Activated T-helper 17 cell treated with anti-CD3 and anti-CD28 coated beads, Interleukin-2, amount 50 U/mL, for 72 hours (primary cell): ENCODE measurements around the gene MELTF. TPM values are rescaled to one million over a fixed set of nuclear protein-coding genes. Genes with fewer than 3 reads are reported as not detected.
"Not testable (repeated sequence)": the region's sequence is repeated elsewhere in the genome, so short reads cannot be mapped to it uniquely, and the experiment has no call there.

ENCODE experiments used
- ATAC-seq: fragments of 150-1000 bp; cut with Tn5 transposase; replicated peaks from 2 replicates; pipeline ENCODE4 v1.10.0; 2021; ENCODE audit warnings: mild to moderate bottlenecking, moderate library complexity
- H3K27ac Mint-ChIP-seq: one replicate; pipeline ENCODE4 v1.8.0; 2022; ENCODE audit warnings: mixed read lengths
- H3K27me3 Mint-ChIP-seq: one replicate; pipeline ENCODE4 v1.8.0; 2022; ENCODE audit warnings: mixed read lengths
- H3K36me3 Mint-ChIP-seq: one replicate; pipeline ENCODE4 v1.8.0; 2022; ENCODE audit warnings: low read depth, mild to moderate bottlenecking, mixed read lengths
- H3K4me1 Mint-ChIP-seq: one replicate; pipeline ENCODE4 v1.8.0; 2022; ENCODE audit warnings: mixed read lengths
- H3K4me3 Mint-ChIP-seq: one replicate; pipeline ENCODE4 v1.8.0; 2022; ENCODE audit warnings: mild to moderate bottlenecking, mixed read lengths
- H3K9me3 Mint-ChIP-seq: one replicate; pipeline ENCODE4 v1.8.0; 2022; ENCODE audit warnings: mixed read lengths
- total RNA-seq, 2 donors: library from RNA; stranded (reverse); gene quantifications; one replicate each; pipeline ENCODE4 v1.2.3, GENCODE V29; 2022

Gene MELTF
- total RNA-seq = 1 to 10 TPM; 6.0 to 9.7 TPM

DNA sequence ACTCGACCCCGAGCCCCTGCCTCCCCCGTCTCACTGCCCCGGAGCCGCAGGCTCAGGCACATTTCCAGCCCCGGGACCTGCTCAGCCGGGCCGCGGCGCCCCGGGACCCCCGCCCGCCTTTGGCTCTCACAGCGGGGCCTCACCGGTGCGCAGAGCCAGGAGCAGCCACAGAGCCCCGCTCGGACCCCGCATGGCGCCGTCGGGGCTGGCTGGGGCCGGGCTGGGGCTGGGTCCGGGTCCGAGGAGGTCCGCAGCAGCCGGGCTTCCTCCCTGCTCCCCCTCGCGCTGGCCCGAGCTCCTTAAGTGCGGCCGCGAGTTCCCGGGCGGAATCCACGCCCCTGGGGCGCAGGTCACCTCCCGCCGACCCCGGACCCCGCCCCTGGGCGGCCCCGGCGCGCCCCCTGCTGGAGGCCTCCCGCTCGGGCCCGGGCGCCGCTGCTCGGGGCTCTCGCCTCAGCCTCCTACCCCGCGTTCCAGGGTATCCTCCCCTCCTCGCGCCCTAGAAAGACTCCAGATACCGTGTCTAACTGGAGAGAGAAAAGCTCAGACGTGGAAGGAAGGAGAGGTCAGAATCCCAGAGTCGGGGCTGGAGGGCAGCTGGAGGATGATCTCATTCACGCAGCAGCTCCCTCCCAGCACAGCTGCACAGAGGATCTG, at the start of gene MELTF:
TSS of gene MELTF (minus strand) at position 307 of the 657 bp plus-strand sequence. CDS start at position 192, 115 bp downstream.
- no peaks in the 10 kb centered on the region for H3K27me3 Mint-ChIP-seq
- H3K36me3 Mint-ChIP-seq = no peaks in the 10 kb centered on the region
- no peak within 1 kb of the TSS for H3K27ac Mint-ChIP-seq
- peak; percentile 84 for ATAC-seq
- H3K9me3 Mint-ChIP-seq = no peaks in the 10 kb centered on the region
- H3K4me3 Mint-ChIP-seq = peak within 1 kb of the TSS; percentile 71
- H3K4me1 Mint-ChIP-seq = peaks cover under 1% of the 10 kb centered on the region

DNA sequence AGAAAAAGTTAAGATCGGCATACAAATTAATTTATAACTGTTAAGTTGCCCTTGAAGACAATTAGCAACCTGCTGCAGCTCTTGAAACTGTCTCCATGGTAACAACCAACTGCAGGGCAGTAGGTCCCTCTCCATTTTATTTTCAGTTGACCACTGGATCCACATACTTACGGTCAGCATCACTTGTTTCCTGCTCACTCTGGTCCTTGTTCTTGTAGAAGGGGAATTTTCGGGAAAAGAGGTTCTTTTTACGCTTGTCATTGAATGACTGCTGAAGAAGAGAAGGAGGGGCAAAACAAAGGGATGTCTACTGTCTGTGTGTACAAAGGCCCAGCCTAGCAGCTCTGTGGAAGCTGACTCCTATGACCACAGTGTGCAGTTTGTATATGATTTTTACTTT, 46.8 kb upstream of the MELTF start:
- no peak for ATAC-seq
- Mint-ChIP-seq H3K27ac (no peak overlapping the region), H3K4me1 (no peaks in the 10 kb centered on the region), H3K9me3 (no peaks in the 10 kb centered on the region), H3K4me3 (no peak overlapping the region), H3K36me3 (peaks cover 58% of the 10 kb centered on the region), H3K27me3 (no peaks in the 10 kb centered on the region)

DNA sequence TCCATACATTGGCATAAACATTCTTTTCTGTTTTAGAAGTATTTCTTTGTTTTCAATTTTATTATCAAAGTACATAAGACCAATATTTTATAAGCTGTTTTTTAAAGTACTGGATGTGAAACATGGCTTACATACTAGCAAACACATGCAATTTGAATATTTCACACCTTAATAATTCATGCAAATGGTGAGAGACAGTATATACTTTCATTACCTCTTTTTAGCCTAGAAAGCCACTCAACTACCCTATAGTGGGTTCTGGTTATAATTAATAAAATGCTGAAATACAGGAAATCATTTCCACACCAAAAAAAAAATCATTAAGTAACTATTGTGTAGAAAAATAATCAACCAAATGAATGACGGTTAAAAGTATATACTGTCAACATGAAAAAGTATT, 38.5 kb upstream of the MELTF start:
- Mint-ChIP-seq H3K4me1 (no peaks in the 10 kb centered on the region), H3K9me3 (no peaks in the 10 kb centered on the region), H3K4me3 (no peak overlapping the region), H3K27me3 (no peaks in the 10 kb centered on the region), H3K36me3 (peaks cover 41% of the 10 kb centered on the region), H3K27ac (no peak overlapping the region)
- no peak for ATAC-seq

DNA sequence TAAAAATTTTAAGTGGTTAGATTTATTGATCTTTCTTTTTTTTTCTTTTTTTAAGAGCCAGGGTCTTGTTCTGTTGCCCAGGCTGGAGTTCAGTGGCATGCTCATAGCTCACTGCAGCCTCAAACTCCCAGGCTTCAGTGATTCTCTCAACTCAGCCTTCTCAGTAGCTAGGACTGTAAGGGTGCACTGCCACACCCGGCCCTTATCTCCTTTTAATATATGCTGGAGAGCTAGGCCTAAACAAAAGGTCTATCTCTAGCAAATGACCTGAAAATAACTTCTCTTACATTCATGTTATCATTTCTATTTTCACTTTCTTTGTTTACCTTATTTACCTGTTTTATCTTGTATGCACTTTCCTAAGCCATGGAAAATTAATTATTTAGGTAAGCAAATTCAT, 35.2 kb upstream of the MELTF start:
- no peaks in the 10 kb centered on the region for H3K9me3 Mint-ChIP-seq

DNA sequence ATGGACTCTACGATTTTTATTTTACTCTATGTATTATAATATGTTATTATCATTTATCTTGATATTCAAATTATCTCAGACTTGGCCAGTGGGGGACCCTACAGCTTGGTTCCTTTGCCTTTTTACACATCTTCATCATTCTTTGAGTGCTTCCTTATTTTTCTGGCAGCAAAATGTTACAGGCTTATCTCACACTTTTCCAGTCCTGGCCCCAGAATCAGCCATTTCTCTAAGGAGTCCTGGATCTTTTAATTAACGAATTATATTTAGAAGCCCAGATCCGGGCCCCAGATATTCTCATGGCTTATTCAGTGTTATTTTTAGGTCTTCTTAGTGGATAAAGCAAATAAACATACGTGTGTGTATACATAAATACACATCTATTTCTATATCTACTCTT, 32.8 kb upstream of the MELTF start:
- peaks cover 87% of the 10 kb centered on the region for H3K36me3 Mint-ChIP-seq
- ATAC-seq = no peak
- H3K4me3 Mint-ChIP-seq = no peak overlapping the region
- H3K9me3 Mint-ChIP-seq = no peaks in the 10 kb centered on the region
- no peaks in the 10 kb centered on the region for H3K27me3 Mint-ChIP-seq
- H3K27ac Mint-ChIP-seq = no peak overlapping the region
- no peaks in the 10 kb centered on the region for H3K4me1 Mint-ChIP-seq

More for the DNA sequence above, 35.2 kb upstream of the MELTF start:
- no peak overlapping the region for H3K27ac Mint-ChIP-seq
- ATAC-seq = no peak
- no peaks in the 10 kb centered on the region for H3K4me1 Mint-ChIP-seq
- no peaks in the 10 kb centered on the region for H3K27me3 Mint-ChIP-seq
- peaks cover 64% of the 10 kb centered on the region for H3K36me3 Mint-ChIP-seq
- H3K4me3 Mint-ChIP-seq = no peak overlapping the region

DNA sequence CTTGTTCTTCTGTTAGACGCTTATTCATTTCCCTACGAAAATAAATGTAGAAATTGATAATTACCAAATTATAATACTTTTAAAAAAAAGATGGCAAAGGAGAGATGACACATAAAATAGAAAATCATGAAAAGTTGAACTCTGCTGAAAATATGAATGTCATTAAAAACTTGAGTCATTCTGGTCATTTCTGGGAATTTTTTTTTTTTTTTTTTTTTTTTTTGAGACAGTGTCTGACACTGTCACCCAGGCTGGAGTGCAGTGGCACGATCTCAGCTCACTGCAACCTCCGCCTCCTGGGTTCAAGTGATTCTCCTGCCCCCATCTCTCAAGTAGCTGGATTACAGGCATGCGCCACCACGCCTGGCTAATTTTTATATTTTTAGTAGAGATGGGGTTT, 22.0 kb upstream of the MELTF start:
- H3K27me3 Mint-ChIP-seq, H3K9me3 Mint-ChIP-seq, H3K4me1 Mint-ChIP-seq, H3K4me3 Mint-ChIP-seq: not testable (repeated sequence)
- peak; percentile 66 for ATAC-seq
- Mint-ChIP-seq H3K27ac (peak overlapping the region; percentile 13), H3K36me3 (peaks cover 83% of the 10 kb centered on the region)

DNA sequence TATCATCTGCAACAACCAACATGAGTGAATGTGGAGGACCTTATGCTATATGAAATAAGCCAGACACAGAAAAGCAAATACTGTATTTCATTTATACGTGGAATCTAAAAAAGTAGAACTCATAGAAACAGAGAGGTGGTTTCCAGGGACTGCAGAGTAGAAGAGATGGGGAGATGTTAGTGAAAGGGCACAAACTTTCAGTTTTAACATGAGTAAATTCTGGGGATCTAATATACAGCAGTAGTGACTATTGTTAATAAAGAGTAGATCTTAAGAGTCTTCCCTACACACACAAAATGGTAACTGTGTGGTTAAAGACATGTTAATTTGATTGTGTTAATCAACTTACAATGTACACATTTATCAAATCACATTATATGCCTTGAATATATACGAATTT, 20.9 kb upstream of the MELTF start:
- Mint-ChIP-seq H3K9me3 (no peaks in the 10 kb centered on the region), H3K4me3 (peak overlapping the region; percentile 4), H3K36me3 (peaks cover 84% of the 10 kb centered on the region), H3K27me3 (no peaks in the 10 kb centered on the region), H3K4me1 (no peaks in the 10 kb centered on the region), H3K27ac (peak overlapping the region; percentile 13)
- peak; percentile 80 for ATAC-seq

DNA sequence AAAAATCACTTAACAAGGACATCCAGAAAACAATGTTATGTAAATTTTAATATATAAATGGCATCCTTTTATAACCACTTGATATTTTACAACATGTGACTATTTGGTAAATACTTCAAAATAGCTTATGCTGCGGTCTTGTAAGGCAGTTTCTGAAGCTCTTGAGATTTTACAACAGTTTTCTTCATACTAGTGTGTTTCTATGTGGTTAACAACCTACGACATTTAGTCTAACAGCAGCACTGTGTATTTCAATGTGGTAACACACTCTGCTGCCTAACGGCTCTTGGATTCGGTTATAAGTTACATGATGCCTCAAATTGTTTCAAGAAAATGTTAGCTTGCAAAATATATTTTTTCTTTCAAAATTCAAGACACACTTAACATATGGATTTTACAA, 12.9 kb upstream of the MELTF start:
- Mint-ChIP-seq H3K9me3 (no peaks in the 10 kb centered on the region), H3K4me3 (no peak overlapping the region), H3K27ac (no peak overlapping the region), H3K4me1 (no peaks in the 10 kb centered on the region), H3K36me3 (peaks cover 36% of the 10 kb centered on the region), H3K27me3 (no peaks in the 10 kb centered on the region)
- ATAC-seq = no peak

DNA sequence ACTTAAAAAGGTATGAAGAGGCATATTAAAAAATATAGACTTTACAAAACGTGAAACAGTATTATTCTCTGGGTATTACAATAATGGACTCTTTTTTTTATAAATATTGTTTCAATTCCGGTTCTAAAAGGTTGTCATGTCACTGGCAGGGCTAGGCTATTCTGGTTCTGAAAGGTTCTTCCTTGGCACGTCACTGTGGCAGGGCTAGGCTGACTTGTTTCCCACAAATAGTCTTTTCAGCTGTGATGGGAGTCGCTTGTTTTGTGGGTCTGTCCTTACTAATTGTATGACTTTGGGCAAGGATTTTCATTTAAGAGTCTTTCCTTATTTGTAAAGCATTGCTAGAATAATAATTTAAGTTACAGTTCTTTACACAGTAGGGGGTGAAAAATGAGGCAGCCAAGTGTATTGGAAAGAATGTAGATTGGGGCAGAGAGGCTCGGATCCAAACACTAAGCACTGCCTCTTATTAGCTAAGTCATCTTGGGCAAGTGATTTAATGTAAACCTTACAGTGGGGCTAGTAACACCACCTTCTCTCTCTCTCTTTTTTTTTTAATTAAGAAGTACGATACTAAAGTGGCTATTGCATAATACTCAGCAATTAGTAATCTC, 12.4 kb upstream of the MELTF start:
- no peaks in the 10 kb centered on the region for H3K4me1 Mint-ChIP-seq
- ATAC-seq = no peak
- H3K27ac Mint-ChIP-seq = no peak overlapping the region
- peaks cover 30% of the 10 kb centered on the region for H3K36me3 Mint-ChIP-seq
- no peaks in the 10 kb centered on the region for H3K9me3 Mint-ChIP-seq
- H3K4me3 Mint-ChIP-seq = no peak overlapping the region
- no peaks in the 10 kb centered on the region for H3K27me3 Mint-ChIP-seq

DNA sequence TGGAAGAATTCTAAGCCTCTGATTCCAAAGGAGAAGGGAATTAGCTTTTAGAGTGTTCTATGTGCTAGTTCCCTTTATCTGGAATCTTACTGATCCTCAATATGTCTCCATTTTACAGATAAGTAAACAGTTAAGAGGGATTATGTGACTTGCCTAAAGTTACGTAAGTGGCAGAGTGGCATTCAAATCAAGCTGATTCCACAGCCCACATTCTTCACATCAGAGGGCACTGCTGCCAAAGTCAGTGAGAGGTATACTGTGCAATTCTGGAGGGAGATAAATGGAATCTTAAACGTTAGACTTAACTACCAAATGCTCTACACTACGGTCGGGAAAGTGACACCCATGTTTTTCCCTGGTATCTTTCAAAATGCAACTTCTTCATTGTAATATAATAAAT, 11.0 kb upstream of the MELTF start:
- no peak for ATAC-seq
- Mint-ChIP-seq H3K9me3 (no peaks in the 10 kb centered on the region), H3K36me3 (peaks cover 17% of the 10 kb centered on the region), H3K27me3 (no peaks in the 10 kb centered on the region), H3K27ac (no peak overlapping the region), H3K4me3 (no peak overlapping the region), H3K4me1 (no peaks in the 10 kb centered on the region)

DNA sequence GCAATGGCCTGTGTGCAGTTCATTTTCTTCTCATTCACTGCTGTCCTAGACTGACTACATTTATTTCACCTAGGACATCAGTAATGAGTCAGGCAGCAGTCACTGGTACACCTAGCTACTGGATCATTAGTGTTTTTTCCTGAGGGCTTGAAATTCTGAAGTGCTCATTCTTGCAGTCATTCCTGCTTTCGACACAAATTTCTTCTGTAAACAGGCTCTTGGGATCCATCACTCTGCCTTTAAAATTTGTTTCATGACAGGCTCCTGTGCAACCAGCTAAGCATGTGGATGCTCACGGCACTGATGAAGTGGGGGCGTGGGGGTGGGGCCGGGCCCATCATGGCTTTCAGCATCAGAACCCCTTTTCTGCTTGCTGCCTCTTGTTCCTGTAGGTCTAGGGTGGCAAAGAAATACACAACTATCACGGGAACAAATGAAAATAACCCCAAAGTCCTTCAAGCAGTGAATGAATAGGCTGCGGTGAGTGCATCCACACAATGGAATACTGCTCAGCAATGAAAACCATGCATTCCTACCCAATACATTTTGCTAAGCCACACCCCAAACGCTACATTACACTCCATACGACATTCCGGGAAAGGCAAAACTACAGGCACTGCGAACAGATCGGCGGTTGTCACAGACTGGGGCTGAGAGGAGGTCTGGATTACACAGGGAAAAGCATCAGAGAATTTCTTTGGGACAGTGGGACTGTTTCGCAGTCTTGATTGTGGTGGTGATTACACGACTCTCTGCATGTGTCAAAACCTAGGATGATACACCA, 9.3 kb upstream of the MELTF start:
- Mint-ChIP-seq H3K36me3 (no peaks in the 10 kb centered on the region), H3K9me3 (no peaks in the 10 kb centered on the region), H3K27ac (no peak overlapping the region), H3K4me1 (peaks cover 5% of the 10 kb centered on the region), H3K4me3 (no peak overlapping the region), H3K27me3 (no peaks in the 10 kb centered on the region)
- no peak for ATAC-seq

DNA sequence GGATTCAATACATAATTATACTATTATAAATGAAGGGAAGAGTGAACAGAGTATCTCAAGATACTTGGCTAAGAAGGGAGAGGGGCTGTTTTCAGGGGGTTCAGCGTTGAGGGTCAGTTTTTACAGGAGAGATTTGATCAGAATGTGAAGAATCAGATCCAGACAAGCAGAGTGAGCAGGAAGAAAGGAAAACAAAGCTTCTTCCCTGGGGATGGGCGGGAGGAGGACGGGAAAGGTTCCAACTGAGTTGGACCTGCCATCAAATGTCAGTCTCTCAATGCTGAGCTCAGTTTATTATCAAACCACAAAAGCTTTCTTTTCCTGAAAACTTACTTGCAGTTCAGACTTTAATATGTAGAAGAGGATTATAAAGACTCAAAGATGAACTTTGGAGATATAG, 6.0 kb upstream of the MELTF start:
- no peaks in the 10 kb centered on the region for H3K27me3 Mint-ChIP-seq
- no peaks in the 10 kb centered on the region for H3K9me3 Mint-ChIP-seq
- no peaks in the 10 kb centered on the region for H3K36me3 Mint-ChIP-seq
- no peak overlapping the region for H3K27ac Mint-ChIP-seq
- no peak overlapping the region for H3K4me3 Mint-ChIP-seq
- H3K4me1 Mint-ChIP-seq = peaks cover 5% of the 10 kb centered on the region
- no peak for ATAC-seq

DNA sequence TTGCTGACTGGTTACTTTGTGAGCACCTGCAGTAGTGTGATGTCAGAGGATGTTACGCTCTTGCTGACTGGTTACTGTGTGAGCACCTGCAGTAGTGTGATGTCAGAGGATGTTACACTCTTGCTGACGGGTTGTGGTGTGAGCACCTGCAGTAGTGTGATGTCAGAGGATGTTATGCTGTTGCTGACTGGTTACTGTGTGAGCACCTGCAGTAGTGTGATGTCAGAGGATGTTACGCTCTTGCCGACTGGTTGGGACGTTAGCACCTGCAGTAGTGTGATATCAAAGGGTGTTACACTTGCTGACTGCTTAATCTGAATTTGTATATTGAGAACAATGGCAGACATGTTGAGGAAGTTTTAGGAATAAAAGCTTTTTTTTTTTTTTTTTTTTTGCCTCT, 5.2 kb upstream of the MELTF start:
- H3K27ac Mint-ChIP-seq, H3K4me1 Mint-ChIP-seq, ATAC-seq, H3K27me3 Mint-ChIP-seq, H3K36me3 Mint-ChIP-seq, H3K9me3 Mint-ChIP-seq, H3K4me3 Mint-ChIP-seq: not testable (repeated sequence)

DNA sequence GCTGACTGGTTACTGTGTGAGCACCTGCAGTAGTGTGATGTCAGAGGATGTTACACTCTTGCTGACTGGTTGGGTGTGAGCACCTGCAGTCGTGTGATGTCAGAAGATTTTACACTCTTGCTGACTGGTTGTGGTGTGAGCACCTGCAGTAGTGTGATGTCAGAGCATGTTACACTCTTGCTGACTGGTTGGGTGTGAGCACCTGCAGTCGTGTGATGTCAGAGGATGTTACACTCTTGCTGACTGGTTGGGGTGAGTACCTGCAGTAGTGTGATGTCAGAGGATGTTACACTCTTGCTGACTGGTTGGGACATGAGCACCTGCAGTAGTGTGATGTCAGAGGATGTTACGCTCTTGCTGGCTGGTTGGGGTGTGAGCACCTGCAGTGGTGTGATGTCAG, 4.1 kb upstream of the MELTF start:
- H3K9me3 Mint-ChIP-seq, H3K4me3 Mint-ChIP-seq, ATAC-seq, H3K27me3 Mint-ChIP-seq, H3K27ac Mint-ChIP-seq, H3K36me3 Mint-ChIP-seq, H3K4me1 Mint-ChIP-seq: not testable (repeated sequence)
